NOMO-1 treated with dmso at 0.1 percent for 144 hours (cell line): ENCODE results near the gene WDSUB1.

ENCODE experiments used
- DNase-seq: peaks from one replicate; lab custom pipeline; 2025; ENCODE audit not compliant: unreplicated experiment; lab: John Stamatoyannopoulos, UW

WDSUB1 gene

GRCh38 chr2:159225025-159226016 lies 61.2 kb downstream of the WDSUB1 start:
- DNase-seq = no peak

GRCh38 chr2:159224061-159224813 lies 62.3 kb downstream of the WDSUB1 start:
- no peak for DNase-seq

GRCh38 chr2:159219394-159219998 lies 67.0 kb downstream of the WDSUB1 start:
- no peak for DNase-seq

- no peak for DNase-seq
Measured at GRCh38 chr2:159218389-159218788, 68.1 kb downstream of the WDSUB1 start.

GRCh38 chr2:159217676-159218075 lies 68.8 kb downstream of the WDSUB1 start:
- no peak for DNase-seq

- DNase-seq = no peak
Measured at GRCh38 chr2:159215116-159215515, 71.4 kb downstream of the WDSUB1 start.

- DNase-seq = no peak
Measured at GRCh38 chr2:159214325-159214865, 72.1 kb downstream of the WDSUB1 start.

GRCh38 chr2:159213296-159213695 lies 73.2 kb downstream of the WDSUB1 start:
- no peak for DNase-seq

GRCh38 chr2:159211447-159212396 lies 74.8 kb downstream of the WDSUB1 start:
- no peak for DNase-seq

- no peak for DNase-seq
Measured at GRCh38 chr2:159209341-159210306, 76.9 kb downstream of the WDSUB1 start.

GRCh38 chr2:159208438-159208837 lies 78.1 kb downstream of the WDSUB1 start:
- DNase-seq = no peak

- no peak for DNase-seq
Measured at GRCh38 chr2:159206736-159207380, 79.6 kb downstream of the WDSUB1 start.

GRCh38 chr2:159204381-159205144 lies 81.9 kb downstream of the WDSUB1 start:
- no peak for DNase-seq

GRCh38 chr2:159202568-159203071 lies 83.9 kb downstream of the WDSUB1 start:
- no peak for DNase-seq

GRCh38 chr2:159201360-159202063 lies 85.0 kb downstream of the WDSUB1 start:
- no peak for DNase-seq

GRCh38 chr2:159200498-159200897 lies 86.0 kb downstream of the WDSUB1 start:
- no peak for DNase-seq
